ENCODE measurements around the gene CAMK2N1. TPM values are rescaled to one million over a fixed set of nuclear protein-coding genes. Genes with fewer than 3 reads are reported as not detected.

Gene CAMK2N1
- total and polyA plus RNA-seq, 10 of the 15 experiments (the other 5 are each of a cell fraction or from before 2014, with no cell fraction given): 0.23 TPM; not detected in 9

- H4K20me1 ChIP-seq (ENCODE audit: control insufficient read depth, insufficient read depth): no peaks in the 10 kb centered on the region
- no peaks in the 10 kb centered on the region for H3K36me3 ChIP-seq (ENCODE audit: control insufficient read depth in 2 of 2, insufficient read depth in 2 of 2, low read length in 1 of 2)
- FAIRE-seq (no peak), ATAC-seq (no peak), DNase-seq (ENCODE audit: low read depth, low spot score) (no peak)
- no peaks in the 10 kb centered on the region for H3K4me1 ChIP-seq (ENCODE audit: control insufficient read depth, insufficient read depth, low read length)
- H3K79me2 ChIP-seq (ENCODE audit: control insufficient read depth, insufficient read depth, low read length): no peaks in the 10 kb centered on the region
- no peaks in the 10 kb centered on the region for H3K9me3 ChIP-seq (replicated peaks; ENCODE audit: control insufficient read depth, insufficient read depth, low read length)
- no peak overlapping the region for H3K27ac ChIP-seq (ENCODE audit: control insufficient read depth, insufficient read depth)
- ChIA-PET SMC1A (ENCODE audit: uncharacterized antibody, unreplicated experiment) (no interaction called here), CTCF (no interaction called here), RAD21 (ENCODE audit: unreplicated experiment) (no interaction called here), POLR2A (no interaction called here)
- TF ChIP-seq ESRRA (IDR thresholded peaks at IDR 0.05; ENCODE audit: low read length) (no peak), FOXM1 (IDR thresholded peaks at IDR 0.05; ENCODE audit: low read depth, low read length) (no peak), KDM1A (IDR thresholded peaks at IDR 0.05; ENCODE audit: borderline replicate concordance) (no peak), RB1 (IDR thresholded peaks at IDR 0.05; ENCODE audit: borderline replicate concordance) (no peak), ZNF274 (IDR thresholded peaks at IDR 0.05; ENCODE audit: insufficient read depth, insufficient read length) (no peak), YBX1 (IDR thresholded peaks at IDR 0.05) (no peak), STAT1 (conservative IDR thresholded peaks at IDR 0.05) (no peak), NRF1 (conservative IDR thresholded peaks at IDR 0.05; ENCODE audit: low read depth, low read length) (no peak), USF1 (IDR thresholded peaks at IDR 0.05; ENCODE audit: borderline replicate concordance, extremely low read length, insufficient read depth, low read depth, low read length) (no peak), WRNIP1 (IDR thresholded peaks at IDR 0.05; ENCODE audit: borderline replicate concordance, low read depth, low read length) (no peak), CBX5 (IDR thresholded peaks at IDR 0.05; ENCODE audit: low read depth) (no peak), REST (IDR thresholded peaks at IDR 0.05; ENCODE audit: low read depth, low read length) (no peak), ZNF24 (IDR thresholded peaks at IDR 0.05) (no peak), ZSCAN29 (IDR thresholded peaks at IDR 0.05) (no peak), HDAC6 (IDR thresholded peaks at IDR 0.05; ENCODE audit: unreplicated experiment) (no peak), MAX (IDR thresholded peaks at IDR 0.05; ENCODE audit: low read depth, low read length) (no peak), TCF7 (IDR thresholded peaks at IDR 0.05; ENCODE audit: borderline replicate concordance) (no peak), SIN3A (IDR thresholded peaks at IDR 0.05; ENCODE audit: low read depth, low read length) (no peak), HDAC2 (IDR thresholded peaks at IDR 0.05) (no peak), E4F1 (IDR thresholded peaks at IDR 0.05; ENCODE audit: borderline replicate concordance, partially characterized antibody) (no peak)
- BruUV-seq (replicated peaks): no TSS peak
- intact Hi-C loops (cut with micrococcal nuclease; ENCODE audit: unreplicated experiment): no loop called here
- WGBS (ENCODE audit: insufficient coverage, insufficient replicate concordance, low lambda C conversion rate, missing lambda C conversion rate): 46% methylated on average over 4 of the region's 4 CpGs
- no peak overlapping the region for H3K4me2 ChIP-seq (ENCODE audit: control insufficient read depth, insufficient read depth)
- H3K4me3 ChIP-seq: no peak overlapping the region
- H3K9ac ChIP-seq (ENCODE audit: control insufficient read depth, insufficient read depth, low read length): no peak overlapping the region
- H2AFZ ChIP-seq (ENCODE audit: control insufficient read depth, low read depth, low read length): no peak overlapping the region
- in situ Hi-C loops (cut with MboI): no loop called here
- H3K27me3 ChIP-seq (replicated peaks in 1 of 2; ENCODE audit: control insufficient read depth in 2 of 2, insufficient read depth in 2 of 2, low read length in 1 of 2): no peaks in the 10 kb centered on the region; a peak in 1 of 4 replicates
Observed at GRCh38 chr1:20449735-20450311, 36.2 kb downstream of the CAMK2N1 start.
